Measurements from ENCODE around the gene ZCCHC14. TPM values are rescaled to one million over a fixed set of nuclear protein-coding genes. Genes with fewer than 3 reads are reported as not detected.
"Not testable (repeated sequence)": the region's sequence is repeated elsewhere in the genome, so short reads cannot be mapped to it uniquely, and the experiment has no call there.

ZCCHC14 gene
- total and polyA plus RNA-seq, 10 donors = 1.6 to 18.3 (median 13.2) TPM

- H3K27ac ChIP-seq = no peak overlapping the region
- peaks cover 0 to 24% (median 0%) of the 10 kb centered on the region in 7 donors for H3K27me3 ChIP-seq (replicated peaks in 1 of 7)
- TF ChIP-seq, protein P1, sequence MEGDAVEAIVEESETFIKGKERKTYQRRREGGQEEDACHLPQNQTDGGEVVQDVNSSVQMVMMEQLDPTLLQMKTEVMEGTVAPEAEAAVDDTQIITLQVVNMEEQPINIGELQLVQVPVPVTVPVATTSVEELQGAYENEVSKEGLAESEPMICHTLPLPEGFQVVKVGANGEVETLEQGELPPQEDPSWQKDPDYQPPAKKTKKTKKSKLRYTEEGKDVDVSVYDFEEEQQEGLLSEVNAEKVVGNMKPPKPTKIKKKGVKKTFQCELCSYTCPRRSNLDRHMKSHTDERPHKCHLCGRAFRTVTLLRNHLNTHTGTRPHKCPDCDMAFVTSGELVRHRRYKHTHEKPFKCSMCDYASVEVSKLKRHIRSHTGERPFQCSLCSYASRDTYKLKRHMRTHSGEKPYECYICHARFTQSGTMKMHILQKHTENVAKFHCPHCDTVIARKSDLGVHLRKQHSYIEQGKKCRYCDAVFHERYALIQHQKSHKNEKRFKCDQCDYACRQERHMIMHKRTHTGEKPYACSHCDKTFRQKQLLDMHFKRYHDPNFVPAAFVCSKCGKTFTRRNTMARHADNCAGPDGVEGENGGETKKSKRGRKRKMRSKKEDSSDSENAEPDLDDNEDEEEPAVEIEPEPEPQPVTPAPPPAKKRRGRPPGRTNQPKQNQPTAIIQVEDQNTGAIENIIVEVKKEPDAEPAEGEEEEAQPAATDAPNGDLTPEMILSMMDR (IDR thresholded peaks at IDR 0.05 in 8 of 11, conservative IDR thresholded peaks at IDR 0.05 in 3 of 11) = no peak
- TF ChIP-seq POLR2AphosphoS5 (IDR thresholded peaks at IDR 0.05) = no peak
- no peak for TF ChIP-seq POLR2A (IDR thresholded peaks at IDR 0.05)
- H3K4me3 ChIP-seq = no peak overlapping the region
- no peak for DNase-seq
- peaks cover 0 to 28% (median 20%) of the 10 kb centered on the region in 8 donors for H3K9me3 ChIP-seq
- no peaks in the 10 kb centered on the region for H3K4me1 ChIP-seq
- 82 to 87% (median 84%) methylated on average over 4 of the region's 4 CpGs for WGBS, 5 donors
- no peaks in the 10 kb centered on the region for H3K36me3 ChIP-seq
- intact Hi-C loops (cut with DNase I; ENCODE audit: low total_unique reads) = no loop called here
Measured at GRCh38 chr16:87525352-87525751, 32.5 kb upstream of the ZCCHC14 start.

DNA sequence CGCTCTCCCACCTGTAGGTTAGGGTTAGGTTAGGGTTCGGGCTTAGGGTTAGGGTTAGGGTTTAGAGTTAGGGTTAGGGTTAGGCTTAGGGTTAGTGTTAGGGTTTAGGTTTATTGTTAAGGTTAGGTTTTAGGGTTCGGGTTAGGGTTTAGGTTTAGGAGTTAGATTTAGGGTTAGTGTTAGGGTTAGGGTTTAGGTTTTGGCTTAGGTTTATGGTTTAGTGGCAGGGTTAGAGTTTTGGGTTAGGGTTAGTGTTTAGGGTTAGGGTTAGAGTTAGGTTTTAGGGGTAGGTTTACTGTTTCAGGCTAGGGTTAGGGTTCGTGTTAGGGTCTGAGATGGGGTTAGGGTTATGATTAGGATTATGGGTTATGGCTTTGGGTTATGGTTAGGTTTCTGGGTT is 31.6 kb upstream of the ZCCHC14 start:
- Histone ChIP-seq H3K4me1 (no peaks in the 10 kb centered on the region), H3K4me3 (no peak overlapping the region), H3K9me3 (peaks cover 0 to 18% (median 11%) of the 10 kb centered on the region in 8 donors), H3K27me3 (replicated peaks in 1 of 7) (peaks cover 0 to 22% (median 0%) of the 10 kb centered on the region in 7 donors), H3K27ac (no peak overlapping the region), H3K36me3 (no peaks in the 10 kb centered on the region)
- 71 to 89% (median 75%) methylated on average over 4 of the region's 4 CpGs for WGBS, 5 donors
- TF ChIP-seq, protein P1 (IDR thresholded peaks at IDR 0.05 in 8 of 11, conservative IDR thresholded peaks at IDR 0.05 in 3 of 11) = no peak
- TF ChIP-seq POLR2AphosphoS5 (IDR thresholded peaks at IDR 0.05) = no peak
- TF ChIP-seq POLR2A (IDR thresholded peaks at IDR 0.05) = no peak
- DNase-seq = no peak
- intact Hi-C loops (cut with DNase I; ENCODE audit: low total_unique reads) = no loop called here

GRCh38 chr16:87523605-87524004 is 30.8 kb upstream of the ZCCHC14 start:
- H3K4me3 ChIP-seq; H3K36me3 ChIP-seq; H3K27ac ChIP-seq; intact Hi-C loops (cut with DNase I; ENCODE audit: low total_unique reads); DNase-seq; H3K4me1 ChIP-seq: not testable (repeated sequence)
- WGBS, 5 donors = 88 to 93% (median 91%) methylated on average over 6 of the region's 6 CpGs
- Histone ChIP-seq H3K9me3 (peaks cover 0 to 10% (median 5%) of the 10 kb centered on the region in 8 donors), H3K27me3 (replicated peaks in 1 of 7) (peaks cover 0 to 28% (median 0%) of the 10 kb centered on the region in 7 donors)

DNA sequence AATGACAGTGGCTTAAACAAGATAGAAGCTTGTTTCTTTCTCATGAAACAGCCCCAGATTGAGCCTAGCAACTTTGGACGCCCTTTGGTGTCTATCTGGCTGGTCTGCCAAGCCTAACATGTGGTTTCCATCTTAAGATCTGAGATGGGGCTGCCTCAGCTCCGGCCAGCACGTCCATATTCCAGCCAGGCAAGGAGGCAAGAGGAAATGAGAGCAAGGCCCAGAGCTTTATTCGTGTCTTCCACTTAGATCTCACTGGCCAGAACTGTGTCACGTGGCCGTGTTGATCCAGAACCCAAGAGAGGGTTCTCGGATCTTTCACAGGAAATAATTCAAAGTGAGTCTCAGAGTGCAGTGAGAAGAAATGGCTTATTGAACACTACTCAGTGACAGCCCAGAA is 28.9 kb upstream of the ZCCHC14 start:
- WGBS, 5 donors = 61 to 84% (median 81%) methylated on average over 6 to 7 of the region's 7 CpGs
- H3K4me3 ChIP-seq; intact Hi-C loops (cut with DNase I; ENCODE audit: low total_unique reads); H3K36me3 ChIP-seq; H3K27ac ChIP-seq; H3K9me3 ChIP-seq: not testable (repeated sequence)
- Histone ChIP-seq H3K4me1 (peaks cover 0 to 12% (median 3%) of the 10 kb centered on the region in 6 donors), H3K27me3 (replicated peaks in 1 of 7) (peaks cover 0 to 33% (median 0%) of the 10 kb centered on the region in 7 donors)
- peak; percentile 41 for DNase-seq

DNA sequence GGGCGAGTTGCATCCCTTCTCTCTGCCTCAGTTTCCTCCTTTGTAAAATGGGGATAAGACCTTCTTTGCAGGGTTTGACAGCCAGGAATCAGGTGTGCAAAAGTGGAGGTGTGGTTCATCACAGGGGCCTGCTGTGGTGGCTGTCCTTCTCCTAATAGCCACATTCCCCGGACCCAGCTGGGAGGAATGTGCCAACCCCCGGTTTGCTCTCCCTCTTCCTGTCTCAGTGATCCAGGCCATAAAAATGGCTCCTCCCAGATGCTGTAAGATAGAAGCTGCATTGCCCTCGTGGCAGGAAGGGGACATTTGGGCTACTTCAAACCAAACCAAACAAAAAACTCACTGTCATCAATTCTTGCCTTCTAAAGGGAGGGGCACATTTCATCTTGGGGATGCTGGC is 26.3 kb upstream of the ZCCHC14 start:
- WGBS, 5 donors = 32 to 48% (median 39%) methylated on average over 4 of the region's 4 CpGs
- H3K4me3 ChIP-seq; H3K36me3 ChIP-seq; intact Hi-C loops (cut with DNase I; ENCODE audit: low total_unique reads); H3K27ac ChIP-seq; H3K9me3 ChIP-seq: not testable (repeated sequence)
- peak; percentile 25 for DNase-seq
- Histone ChIP-seq H3K27me3 (replicated peaks in 1 of 7) (peaks cover 0 to 22% (median 0%) of the 10 kb centered on the region in 7 donors), H3K4me1 (peaks cover 0 to 12% (median 3%) of the 10 kb centered on the region in 6 donors)

DNA sequence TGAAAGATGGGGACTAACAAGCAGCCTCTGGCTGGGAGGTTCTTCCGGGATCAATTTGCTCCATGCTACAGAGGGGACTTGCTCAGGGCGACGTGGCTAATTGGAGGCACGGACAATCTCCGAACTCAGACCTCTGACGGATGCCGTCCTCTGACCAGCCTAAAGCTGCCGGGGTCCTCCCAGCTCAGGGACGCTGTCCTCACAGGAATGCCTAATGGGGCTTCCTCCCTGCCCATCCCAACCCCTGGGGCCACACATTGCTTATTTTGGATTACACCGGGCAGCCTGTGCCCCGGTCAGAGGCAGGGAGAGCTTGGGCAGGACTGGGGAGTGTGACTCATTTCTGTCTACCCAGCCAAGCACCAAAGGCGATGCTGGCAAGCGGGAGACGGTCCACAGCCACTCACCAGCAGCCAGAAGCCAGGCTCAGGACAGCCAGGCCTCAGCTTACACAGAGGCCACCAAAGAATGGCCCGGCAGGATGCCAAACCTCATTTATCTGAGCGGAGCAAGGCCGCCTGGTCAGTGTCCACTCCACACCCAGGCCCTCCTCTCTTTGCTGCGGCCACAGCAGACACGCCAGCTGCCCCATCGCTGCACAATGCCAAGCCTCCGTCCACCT is 25.7 kb upstream of the ZCCHC14 start:
- DNase-seq = peak; percentile 64
- 83 to 91% (median 89%) methylated on average over 16 to 21 of the region's 21 CpGs for WGBS, 5 donors
- H3K9me3 ChIP-seq; intact Hi-C loops (cut with DNase I; ENCODE audit: low total_unique reads); H3K4me3 ChIP-seq; H3K36me3 ChIP-seq: not testable (repeated sequence)
- peaks cover 0 to 25% (median 0%) of the 10 kb centered on the region in 7 donors for H3K27me3 ChIP-seq (replicated peaks in 1 of 7)
- H3K27ac ChIP-seq = peak overlapping the region in 1 of 8 donors; percentile 22
- H3K4me1 ChIP-seq = peaks cover 0 to 12% (median 3%) of the 10 kb centered on the region in 6 donors

DNA sequence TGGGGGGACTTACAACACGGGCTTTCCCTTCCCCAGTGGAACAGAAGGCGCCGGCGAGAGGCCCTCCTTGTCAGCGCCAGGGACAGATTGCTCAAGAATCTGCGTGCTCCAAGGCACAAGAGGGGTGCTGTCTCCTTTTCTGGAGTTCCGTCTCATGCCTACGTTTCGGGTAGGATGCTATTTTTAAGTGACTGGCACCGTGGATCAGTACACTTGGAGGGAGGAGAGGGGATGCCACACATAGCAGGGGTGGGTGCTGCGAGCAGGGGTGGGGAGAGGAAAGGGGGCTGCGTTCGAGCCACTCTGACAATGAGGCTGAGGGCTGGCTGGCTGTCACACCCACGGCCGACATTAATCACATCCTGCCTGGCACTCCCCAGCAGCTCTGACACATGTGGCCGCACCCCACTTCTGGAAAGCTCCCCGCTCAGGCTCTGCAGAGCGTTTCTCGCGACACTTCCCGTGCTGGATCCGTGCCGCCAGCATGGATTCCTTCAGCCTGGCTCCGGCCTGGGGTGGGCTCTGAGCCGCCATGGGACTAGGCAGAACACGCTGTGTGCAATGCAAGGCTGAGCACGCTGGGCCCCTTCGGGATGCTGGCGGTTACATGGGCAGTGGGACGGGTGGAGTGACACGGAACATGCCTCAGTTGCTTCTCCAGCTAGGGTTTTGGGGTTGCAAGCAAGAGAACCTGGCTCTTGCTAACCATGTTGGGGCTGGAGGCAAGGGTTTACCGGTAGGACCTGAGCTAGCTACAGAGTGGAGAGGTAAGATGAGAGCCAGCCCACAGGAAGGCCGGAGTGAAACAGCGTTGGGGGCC is 25.0 kb upstream of the ZCCHC14 start:
- H3K4me3 ChIP-seq; H3K36me3 ChIP-seq; H3K9me3 ChIP-seq; intact Hi-C loops (cut with DNase I; ENCODE audit: low total_unique reads): not testable (repeated sequence)
- peaks cover 0 to 32% (median 0%) of the 10 kb centered on the region in 7 donors for H3K27me3 ChIP-seq (replicated peaks in 1 of 7)
- H3K4me1 ChIP-seq = peaks cover 0 to 12% (median 3%) of the 10 kb centered on the region in 6 donors
- 61 to 69% (median 63%) methylated on average over 26 to 32 of the region's 34 CpGs for WGBS, 5 donors
- peak overlapping the region in 1 of 8 donors; percentile 22 for H3K27ac ChIP-seq
- DNase-seq = peak; percentile 73

All from spleen (tissue), 11 donors.